Measurements from ENCODE around the gene BICD1.

- TF ChIP-seq, protein P1, sequence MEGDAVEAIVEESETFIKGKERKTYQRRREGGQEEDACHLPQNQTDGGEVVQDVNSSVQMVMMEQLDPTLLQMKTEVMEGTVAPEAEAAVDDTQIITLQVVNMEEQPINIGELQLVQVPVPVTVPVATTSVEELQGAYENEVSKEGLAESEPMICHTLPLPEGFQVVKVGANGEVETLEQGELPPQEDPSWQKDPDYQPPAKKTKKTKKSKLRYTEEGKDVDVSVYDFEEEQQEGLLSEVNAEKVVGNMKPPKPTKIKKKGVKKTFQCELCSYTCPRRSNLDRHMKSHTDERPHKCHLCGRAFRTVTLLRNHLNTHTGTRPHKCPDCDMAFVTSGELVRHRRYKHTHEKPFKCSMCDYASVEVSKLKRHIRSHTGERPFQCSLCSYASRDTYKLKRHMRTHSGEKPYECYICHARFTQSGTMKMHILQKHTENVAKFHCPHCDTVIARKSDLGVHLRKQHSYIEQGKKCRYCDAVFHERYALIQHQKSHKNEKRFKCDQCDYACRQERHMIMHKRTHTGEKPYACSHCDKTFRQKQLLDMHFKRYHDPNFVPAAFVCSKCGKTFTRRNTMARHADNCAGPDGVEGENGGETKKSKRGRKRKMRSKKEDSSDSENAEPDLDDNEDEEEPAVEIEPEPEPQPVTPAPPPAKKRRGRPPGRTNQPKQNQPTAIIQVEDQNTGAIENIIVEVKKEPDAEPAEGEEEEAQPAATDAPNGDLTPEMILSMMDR (IDR thresholded peaks at IDR 0.05) = no peak
- TF ChIP-seq POLR2A (IDR thresholded peaks at IDR 0.05) = no peak
Measured at GRCh38 chr12:32242641-32243040, 136.0 kb downstream of the BICD1 start.

All from ovary (tissue), 3 donors.